K562 (cell line): ENCODE data around the gene ALDH1A3. TPM values are rescaled to one million over a fixed set of nuclear protein-coding genes. Genes with fewer than 3 reads are reported as not detected.

Experiments used
- ARHGAP35 ChIP-seq: fragments of 450-650 bp; IDR thresholded peaks from 2 replicates; pipeline ENCODE4 v1.6.1; 2018; ENCODE audit not compliant: partially characterized antibody
- CEBPB ChIP-seq: fragments of 450-650 bp; IDR thresholded peaks from 2 replicates; pipeline ENCODE4 v1.6.1; 2016; ENCODE audit warnings: missing genetic modification characterization, missing compliant biosample characterization
- CHCHD3 ChIP-seq: fragments of 250-450 bp; sonication (Bioruptor Pico); IDR thresholded peaks from 2 replicates; pipeline ENCODE4 v2.1.2; 2022; ENCODE audit warnings: mild to moderate bottlenecking
- COPS2 ChIP-seq: fragments of 450-650 bp; conservative IDR thresholded peaks from 2 replicates; pipeline ENCODE4 v1.6.1; 2016; ENCODE audit warnings: mild to moderate bottlenecking, moderate library complexity
- ESRRA ChIP-seq: fragments of 450-650 bp; IDR thresholded peaks from 2 replicates; pipeline ENCODE4 v1.6.1; 2014; ENCODE audit warnings: low read depth, mild to moderate bottlenecking, moderate library complexity, borderline replicate concordance
- GTF2E2 ChIP-seq: fragments of 200-800 bp; sonication (Bioruptor generic); IDR thresholded peaks from 2 replicates; pipeline ENCODE4 v1.6.1; 2016; ENCODE audit warnings: missing genetic modification characterization, missing compliant biosample characterization
- MAFF ChIP-seq: IDR thresholded peaks from 2 replicates; pipeline ENCODE4 v1.6.1; 2012; ENCODE audit warnings: low read length, improper control_type of control experiment
- NFIX ChIP-seq: fragments of 250-450 bp; sonication (Bioruptor Pico); IDR thresholded peaks from 2 replicates; pipeline ENCODE4 v1.4.0; 2020; ENCODE audit warnings: low read depth, mild to moderate bottlenecking, moderate library complexity
- POLR3G ChIP-seq: IDR thresholded peaks from 2 replicates; pipeline ENCODE4 v1.6.1; 2011; ENCODE audit not compliant: insufficient read length, insufficient replicate concordance; ENCODE audit errors: extremely low read depth
- RUNX1 ChIP-seq: sonication (generic); IDR thresholded peaks from 2 replicates; pipeline ENCODE4 v1.6.1; 2016; ENCODE audit warnings: antibody characterized with exemption, low read depth
- SNRNP70 ChIP-seq: fragments of 200-400 bp; formaldehyde crosslinking; optimal IDR thresholded peaks from 2 replicates; pipeline ENCODE3; 2017; ENCODE audit warnings: low read depth, low read length
- SRSF1 ChIP-seq: fragments of 200-400 bp; formaldehyde crosslinking; IDR thresholded peaks from 2 replicates; pipeline ENCODE4 v1.6.1; 2017; ENCODE audit warnings: mild to moderate bottlenecking, low read depth, low read length, moderate library complexity
- STAG1 ChIP-seq: sonication (generic); formaldehyde crosslinking; IDR thresholded peaks from 2 replicates; pipeline ENCODE4 v1.5.0; 2020; ENCODE audit warnings: missing genetic modification reagents, borderline replicate concordance
- XRCC5 ChIP-seq: fragments of 200-400 bp; formaldehyde crosslinking; IDR thresholded peaks from 2 replicates; pipeline ENCODE4 v1.6.1; 2017; ENCODE audit warnings: low read depth, mild to moderate bottlenecking, low read length
- polyA plus RNA-seq, 8 experiments: library from polyadenylated mRNA; depleted of rRNA in 4 of 8; stranded (reverse) in 5 of 8; unstranded in 3 of 8; fragments of >200 nt; fragmentation: Nextera tagmentation in 2 of 8; fragmentation: Illumina TruSeq in 1 of 8; extraction: Ambion mirVana in 2 of 8; extraction: Trizol in 1 of 8; gene quantifications; 2 replicates each; pipeline versions ENCODE4 v1.2.1 to v1.2.3, GENCODE V29; 2011 to 2014; ENCODE audit warnings: inconsistent platforms in 1 of 8, missing spikeins in 1 of 8
- total RNA-seq, 7 experiments: library from RNA; depleted of rRNA in 6 of 7; stranded (reverse); fragments of >200 nt in 6 of 7; fragmentation: Illumina TruSeq in 2 of 7; extraction: Trizol in 2 of 7; gene quantifications; 2 replicates each; pipeline versions ENCODE4 v1.2.1 to v1.2.3, GENCODE V29; 2011 to 2021; ENCODE audit warnings: low replicate concordance in 1 of 7
- TF ChIP-seq, protein P1 (sequence below): sonication (generic); formaldehyde crosslinking; IDR thresholded peaks from 2 replicates; pipeline ENCODE4 v1.5.0; 2020; ENCODE audit warnings: missing genetic modification reagents
- TF ChIP-seq, protein P2 (sequence below): sonication (generic); formaldehyde crosslinking; IDR thresholded peaks from 2 replicates; pipeline ENCODE4 v1.8.1; 2023; ENCODE audit warnings: mild to moderate bottlenecking, missing genetic modification reagents
- TF ChIP-seq, protein P3 (sequence below): fragments of 450-650 bp; formaldehyde crosslinking; IDR thresholded peaks from 2 replicates; pipeline ENCODE4 v1.4.0; 2022; ENCODE audit warnings: mild to moderate bottlenecking, moderate library complexity

ALDH1A3 gene
- total and polyA plus RNA-seq, 9 of the 15 experiments (the other 6 are each of a cell fraction or from before 2014, with no cell fraction given), result 0.38 TPM; not detected in 8

DNA sequence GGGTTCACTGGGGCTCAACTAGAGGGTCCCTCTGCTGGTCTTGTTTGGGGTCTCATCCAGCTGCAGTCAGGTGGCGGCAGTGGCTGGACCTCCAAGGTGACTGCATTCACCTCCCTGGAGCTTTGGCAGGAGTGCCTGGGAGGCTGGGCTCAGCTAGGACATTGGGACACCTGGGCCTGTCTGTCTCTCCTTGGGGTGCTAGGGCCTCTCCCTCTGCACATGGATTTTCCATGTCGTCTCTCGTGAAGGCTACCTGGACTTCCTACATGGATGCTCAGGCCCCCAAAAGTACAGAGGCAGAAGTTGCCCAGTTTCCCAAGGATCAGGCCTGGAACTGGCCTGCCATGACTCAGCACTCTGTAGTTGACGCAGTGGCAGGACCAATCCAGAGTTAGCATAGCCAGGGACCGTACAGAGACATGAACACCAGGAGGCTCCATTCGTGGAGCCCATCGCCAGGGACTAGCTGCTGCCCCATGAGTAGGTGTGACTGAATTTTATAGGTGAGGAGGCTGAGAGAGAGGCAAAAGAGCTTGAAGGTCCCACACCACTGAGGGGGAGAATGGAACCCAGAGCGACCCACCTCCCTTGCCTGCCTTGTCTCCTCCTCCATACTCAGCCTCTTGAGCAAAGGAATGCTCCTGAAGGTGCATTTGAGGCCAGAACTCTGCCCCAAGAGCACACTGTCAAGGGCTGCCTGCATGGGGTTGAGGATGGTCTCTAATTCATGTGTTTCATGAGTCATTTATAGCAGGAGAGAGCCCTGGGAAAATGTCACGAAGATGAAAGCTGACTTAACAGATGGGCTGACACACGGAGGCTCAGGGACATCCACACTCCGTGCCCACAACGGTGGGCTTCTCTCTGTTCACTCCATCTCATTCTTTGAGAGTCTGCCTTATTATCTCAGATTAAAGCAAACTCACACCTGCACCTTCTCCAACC is 13.0 kb upstream of the ALDH1A3 start (continued):
- TF ChIP-seq, protein P1, sequence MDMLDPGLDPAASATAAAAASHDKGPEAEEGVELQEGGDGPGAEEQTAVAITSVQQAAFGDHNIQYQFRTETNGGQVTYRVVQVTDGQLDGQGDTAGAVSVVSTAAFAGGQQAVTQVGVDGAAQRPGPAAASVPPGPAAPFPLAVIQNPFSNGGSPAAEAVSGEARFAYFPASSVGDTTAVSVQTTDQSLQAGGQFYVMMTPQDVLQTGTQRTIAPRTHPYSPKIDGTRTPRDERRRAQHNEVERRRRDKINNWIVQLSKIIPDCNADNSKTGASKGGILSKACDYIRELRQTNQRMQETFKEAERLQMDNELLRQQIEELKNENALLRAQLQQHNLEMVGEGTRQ (CRISPR knock-in tag), result no peak
- no peak for TF ChIP-seq NFIX (CRISPR knock-in tag)
- no peak for TF ChIP-seq CEBPB
- no peak for TF ChIP-seq ESRRA
- TF ChIP-seq, protein P2, sequence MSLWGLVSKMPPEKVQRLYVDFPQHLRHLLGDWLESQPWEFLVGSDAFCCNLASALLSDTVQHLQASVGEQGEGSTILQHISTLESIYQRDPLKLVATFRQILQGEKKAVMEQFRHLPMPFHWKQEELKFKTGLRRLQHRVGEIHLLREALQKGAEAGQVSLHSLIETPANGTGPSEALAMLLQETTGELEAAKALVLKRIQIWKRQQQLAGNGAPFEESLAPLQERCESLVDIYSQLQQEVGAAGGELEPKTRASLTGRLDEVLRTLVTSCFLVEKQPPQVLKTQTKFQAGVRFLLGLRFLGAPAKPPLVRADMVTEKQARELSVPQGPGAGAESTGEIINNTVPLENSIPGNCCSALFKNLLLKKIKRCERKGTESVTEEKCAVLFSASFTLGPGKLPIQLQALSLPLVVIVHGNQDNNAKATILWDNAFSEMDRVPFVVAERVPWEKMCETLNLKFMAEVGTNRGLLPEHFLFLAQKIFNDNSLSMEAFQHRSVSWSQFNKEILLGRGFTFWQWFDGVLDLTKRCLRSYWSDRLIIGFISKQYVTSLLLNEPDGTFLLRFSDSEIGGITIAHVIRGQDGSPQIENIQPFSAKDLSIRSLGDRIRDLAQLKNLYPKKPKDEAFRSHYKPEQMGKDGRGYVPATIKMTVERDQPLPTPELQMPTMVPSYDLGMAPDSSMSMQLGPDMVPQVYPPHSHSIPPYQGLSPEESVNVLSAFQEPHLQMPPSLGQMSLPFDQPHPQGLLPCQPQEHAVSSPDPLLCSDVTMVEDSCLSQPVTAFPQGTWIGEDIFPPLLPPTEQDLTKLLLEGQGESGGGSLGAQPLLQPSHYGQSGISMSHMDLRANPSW (CRISPR knock-in tag), result no peak
- TF ChIP-seq ARHGAP35, result no peak
- TF ChIP-seq CHCHD3 (CRISPR knock-in tag), result no peak
- no peak for TF ChIP-seq GTF2E2
- no peak for TF ChIP-seq POLR3G
- no peak for TF ChIP-seq RUNX1
- no peak for TF ChIP-seq SNRNP70
- no peak for TF ChIP-seq SRSF1
- TF ChIP-seq XRCC5, result no peak
- peak; percentile 65 for TF ChIP-seq MAFF
- TF ChIP-seq STAG1 (CRISPR knock-in tag), result no peak
- TF ChIP-seq, protein P3, sequence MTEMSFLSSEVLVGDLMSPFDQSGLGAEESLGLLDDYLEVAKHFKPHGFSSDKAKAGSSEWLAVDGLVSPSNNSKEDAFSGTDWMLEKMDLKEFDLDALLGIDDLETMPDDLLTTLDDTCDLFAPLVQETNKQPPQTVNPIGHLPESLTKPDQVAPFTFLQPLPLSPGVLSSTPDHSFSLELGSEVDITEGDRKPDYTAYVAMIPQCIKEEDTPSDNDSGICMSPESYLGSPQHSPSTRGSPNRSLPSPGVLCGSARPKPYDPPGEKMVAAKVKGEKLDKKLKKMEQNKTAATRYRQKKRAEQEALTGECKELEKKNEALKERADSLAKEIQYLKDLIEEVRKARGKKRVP (CRISPR knock-in tag), result no peak
- TF ChIP-seq COPS2, result no peak
